Measurements from ENCODE around the gene MYL12B.
A peak's percentile ranks its signal among the peaks of the same experiment; 100 is the strongest.
"Not testable (repeated sequence)": the region's sequence is repeated elsewhere in the genome, so short reads cannot be mapped to it uniquely, and the experiment has no call there.

Gene MYL12B

DNA sequence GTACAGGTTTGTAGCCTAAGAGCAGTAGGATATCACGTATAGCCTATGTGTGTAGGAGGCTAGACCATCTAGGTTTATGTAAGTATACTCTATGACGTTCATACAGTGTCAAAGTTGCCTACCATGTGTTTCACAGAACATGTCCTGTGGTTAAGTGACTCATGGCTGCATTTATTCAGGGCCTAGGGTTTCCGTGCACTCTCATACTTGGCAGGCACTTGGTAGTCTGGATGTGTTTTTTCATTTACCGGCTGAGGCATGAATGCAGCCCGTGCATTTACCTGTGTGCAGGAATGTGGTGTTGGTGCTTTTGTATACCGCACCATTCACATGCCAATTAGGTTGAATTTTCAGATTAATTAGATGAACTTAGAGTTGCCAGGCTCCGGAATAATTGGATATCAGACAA, 43.4 kb downstream of the MYL12B start:
- Histone ChIP-seq H3K9ac (ENCODE audit: low read depth, low read length) (no peak overlapping the region), H2AFZ (ENCODE audit: low read depth, low read length) (no peak overlapping the region), H3K79me2 (ENCODE audit: insufficient read depth, low read length) (no peaks in the 10 kb centered on the region), H3K4me1 (ENCODE audit: insufficient read depth, low read length) (no peaks in the 10 kb centered on the region), H3K27ac (ENCODE audit: low read length) (no peak overlapping the region), H3K27me3 (ENCODE audit: insufficient read depth, low read length, poor library complexity) (no peaks in the 10 kb centered on the region), H3K9me3 (ENCODE audit: insufficient read depth, low read length, severe bottlenecking) (no peaks in the 10 kb centered on the region), H3K4me2 (ENCODE audit: insufficient read depth, low read length) (no peak overlapping the region), H3K4me3 (ENCODE audit: low read depth in 1 of 2, low read length in 2 of 2) (no peak overlapping the region), H4K20me1 (ENCODE audit: insufficient read depth, low read length) (no peaks in the 10 kb centered on the region), H3K36me3 (ENCODE audit: insufficient read depth, low read length) (no peaks in the 10 kb centered on the region)
- TF ChIP-seq EZH2 (IDR thresholded peaks at IDR 0.05; ENCODE audit: borderline replicate concordance, low read depth, low read length, severe bottlenecking): no peak
- no peak for TF ChIP-seq CTCF (IDR thresholded peaks at IDR 0.05; ENCODE audit: borderline replicate concordance, extremely low read depth, low read length, poor library complexity, severe bottlenecking)
- ATAC-seq (ENCODE audit: insufficient read depth, low read depth): peak; percentile 35; the same call in 1 of the 3 replicates
- DNase-seq: no peak

- no peak for DNase-seq
- H3K36me3 ChIP-seq (ENCODE audit: insufficient read depth, low read length): no peaks in the 10 kb centered on the region
- H3K4me1 ChIP-seq (ENCODE audit: insufficient read depth, low read length): no peaks in the 10 kb centered on the region
- no peak for ATAC-seq (ENCODE audit: insufficient read depth, low read depth)
- H3K27me3 ChIP-seq (ENCODE audit: insufficient read depth, low read length, poor library complexity): no peaks in the 10 kb centered on the region
- no peaks in the 10 kb centered on the region for H4K20me1 ChIP-seq (ENCODE audit: insufficient read depth, low read length)
- H3K79me2 ChIP-seq (ENCODE audit: insufficient read depth, low read length): no peaks in the 10 kb centered on the region
- H3K27ac ChIP-seq (ENCODE audit: low read length): no peak overlapping the region
- TF ChIP-seq CTCF (IDR thresholded peaks at IDR 0.05; ENCODE audit: borderline replicate concordance, extremely low read depth, low read length, poor library complexity, severe bottlenecking) (no peak), EZH2 (IDR thresholded peaks at IDR 0.05; ENCODE audit: borderline replicate concordance, low read depth, low read length, severe bottlenecking) (no peak)
- H2AFZ ChIP-seq (ENCODE audit: low read depth, low read length): no peak overlapping the region
- no peaks in the 10 kb centered on the region for H3K9me3 ChIP-seq (ENCODE audit: insufficient read depth, low read length, severe bottlenecking)
- H3K4me2 ChIP-seq (ENCODE audit: insufficient read depth, low read length): no peak overlapping the region
- H3K4me3 ChIP-seq (ENCODE audit: low read depth in 1 of 2, low read length in 2 of 2): no peak overlapping the region
- no peak overlapping the region for H3K9ac ChIP-seq (ENCODE audit: low read depth, low read length)
Observed at GRCh38 chr18:3305933-3306332, 44.0 kb downstream of the MYL12B start.

- H3K36me3 ChIP-seq (ENCODE audit: insufficient read depth, low read length): no peaks in the 10 kb centered on the region
- H3K27ac ChIP-seq (ENCODE audit: low read length): no peak overlapping the region
- no peaks in the 10 kb centered on the region for H3K4me1 ChIP-seq (ENCODE audit: insufficient read depth, low read length)
- H2AFZ ChIP-seq (ENCODE audit: low read depth, low read length): no peak overlapping the region
- no peaks in the 10 kb centered on the region for H3K9me3 ChIP-seq (ENCODE audit: insufficient read depth, low read length, severe bottlenecking)
- no peak for ATAC-seq (ENCODE audit: insufficient read depth, low read depth)
- DNase-seq: no peak
- no peaks in the 10 kb centered on the region for H3K79me2 ChIP-seq (ENCODE audit: insufficient read depth, low read length)
- H3K9ac ChIP-seq (ENCODE audit: low read depth, low read length): no peak overlapping the region
- no peak overlapping the region for H3K4me2 ChIP-seq (ENCODE audit: insufficient read depth, low read length)
- no peaks in the 10 kb centered on the region for H3K27me3 ChIP-seq (ENCODE audit: insufficient read depth, low read length, poor library complexity)
- no peak for TF ChIP-seq EZH2 (IDR thresholded peaks at IDR 0.05; ENCODE audit: borderline replicate concordance, low read depth, low read length, severe bottlenecking)
- no peak for TF ChIP-seq CTCF (IDR thresholded peaks at IDR 0.05; ENCODE audit: borderline replicate concordance, extremely low read depth, low read length, poor library complexity, severe bottlenecking)
- no peaks in the 10 kb centered on the region for H4K20me1 ChIP-seq (ENCODE audit: insufficient read depth, low read length)
- H3K4me3 ChIP-seq (ENCODE audit: low read depth in 1 of 2, low read length in 2 of 2): no peak overlapping the region
Observed at GRCh38 chr18:3306391-3306790, 44.5 kb downstream of the MYL12B start.

GRCh38 chr18:3313685-3314084, 51.8 kb downstream of the MYL12B start:
- ATAC-seq (ENCODE audit: insufficient read depth, low read depth): no peak
- Histone ChIP-seq H3K9ac (ENCODE audit: low read depth, low read length) (no peak overlapping the region), H3K4me2 (ENCODE audit: insufficient read depth, low read length) (no peak overlapping the region), H3K27ac (ENCODE audit: low read length) (no peak overlapping the region), H3K9me3 (ENCODE audit: insufficient read depth, low read length, severe bottlenecking) (no peaks in the 10 kb centered on the region), H3K79me2 (ENCODE audit: insufficient read depth, low read length) (no peaks in the 10 kb centered on the region), H3K4me3 (ENCODE audit: low read depth in 1 of 2, low read length in 2 of 2) (no peak overlapping the region), H3K4me1 (ENCODE audit: insufficient read depth, low read length) (no peaks in the 10 kb centered on the region), H2AFZ (ENCODE audit: low read depth, low read length) (no peak overlapping the region), H4K20me1 (ENCODE audit: insufficient read depth, low read length) (no peaks in the 10 kb centered on the region), H3K27me3 (ENCODE audit: insufficient read depth, low read length, poor library complexity) (no peaks in the 10 kb centered on the region), H3K36me3 (ENCODE audit: insufficient read depth, low read length) (no peaks in the 10 kb centered on the region)
- TF ChIP-seq EZH2 (IDR thresholded peaks at IDR 0.05; ENCODE audit: borderline replicate concordance, low read depth, low read length, severe bottlenecking) (no peak), CTCF (IDR thresholded peaks at IDR 0.05; ENCODE audit: borderline replicate concordance, extremely low read depth, low read length, poor library complexity, severe bottlenecking) (no peak)
- no peak for DNase-seq

DNA sequence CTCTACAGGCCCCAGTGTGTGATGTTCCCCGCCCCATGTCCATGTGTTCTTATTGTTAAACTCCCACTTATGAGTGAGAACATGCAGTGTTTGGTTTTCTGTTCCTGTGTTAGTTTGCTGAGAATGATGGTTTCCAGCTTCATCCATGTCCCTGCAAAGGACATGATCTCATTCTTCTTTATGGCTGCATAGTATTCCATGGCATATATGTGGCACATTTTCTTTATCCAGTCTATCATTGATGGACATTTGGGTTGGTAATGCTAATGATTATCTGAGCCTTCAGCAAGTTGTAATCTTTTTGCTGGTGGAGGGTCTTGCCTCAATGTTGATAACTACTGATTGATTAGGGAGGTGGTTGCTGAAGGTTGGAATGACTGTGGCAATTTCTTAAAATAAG, 53.4 kb downstream of the MYL12B start:
- not testable (repeated sequence) for H2AFZ ChIP-seq (ENCODE audit: low read depth, low read length); H3K79me2 ChIP-seq (ENCODE audit: insufficient read depth, low read length); H3K9ac ChIP-seq (ENCODE audit: low read depth, low read length); H3K27ac ChIP-seq (ENCODE audit: low read length); H3K27me3 ChIP-seq (ENCODE audit: insufficient read depth, low read length, poor library complexity); ATAC-seq (ENCODE audit: insufficient read depth, low read depth); H3K4me2 ChIP-seq (ENCODE audit: insufficient read depth, low read length); DNase-seq; H3K36me3 ChIP-seq (ENCODE audit: insufficient read depth, low read length); H3K4me1 ChIP-seq (ENCODE audit: insufficient read depth, low read length); H3K9me3 ChIP-seq (ENCODE audit: insufficient read depth, low read length, severe bottlenecking); H4K20me1 ChIP-seq (ENCODE audit: insufficient read depth, low read length); H3K4me3 ChIP-seq (ENCODE audit: low read depth in 1 of 2, low read length in 2 of 2)
